Activated CD8-positive, alpha-beta memory T cell treated with anti-CD3 and anti-CD28 coated beads, Interleukin-2, amount 50 U/mL, for 4 hours (primary cell): Measurements from ENCODE around the gene DZIP1.
"Not testable (repeated sequence)": the region's sequence is repeated elsewhere in the genome, so short reads cannot be mapped to it uniquely, and the experiment has no call there.

ENCODE experiments used
- DNase-seq: peaks from one replicate; pipeline ENCODE4 v3.0.0-alpha.2; 2020

DZIP1 gene, protein sequence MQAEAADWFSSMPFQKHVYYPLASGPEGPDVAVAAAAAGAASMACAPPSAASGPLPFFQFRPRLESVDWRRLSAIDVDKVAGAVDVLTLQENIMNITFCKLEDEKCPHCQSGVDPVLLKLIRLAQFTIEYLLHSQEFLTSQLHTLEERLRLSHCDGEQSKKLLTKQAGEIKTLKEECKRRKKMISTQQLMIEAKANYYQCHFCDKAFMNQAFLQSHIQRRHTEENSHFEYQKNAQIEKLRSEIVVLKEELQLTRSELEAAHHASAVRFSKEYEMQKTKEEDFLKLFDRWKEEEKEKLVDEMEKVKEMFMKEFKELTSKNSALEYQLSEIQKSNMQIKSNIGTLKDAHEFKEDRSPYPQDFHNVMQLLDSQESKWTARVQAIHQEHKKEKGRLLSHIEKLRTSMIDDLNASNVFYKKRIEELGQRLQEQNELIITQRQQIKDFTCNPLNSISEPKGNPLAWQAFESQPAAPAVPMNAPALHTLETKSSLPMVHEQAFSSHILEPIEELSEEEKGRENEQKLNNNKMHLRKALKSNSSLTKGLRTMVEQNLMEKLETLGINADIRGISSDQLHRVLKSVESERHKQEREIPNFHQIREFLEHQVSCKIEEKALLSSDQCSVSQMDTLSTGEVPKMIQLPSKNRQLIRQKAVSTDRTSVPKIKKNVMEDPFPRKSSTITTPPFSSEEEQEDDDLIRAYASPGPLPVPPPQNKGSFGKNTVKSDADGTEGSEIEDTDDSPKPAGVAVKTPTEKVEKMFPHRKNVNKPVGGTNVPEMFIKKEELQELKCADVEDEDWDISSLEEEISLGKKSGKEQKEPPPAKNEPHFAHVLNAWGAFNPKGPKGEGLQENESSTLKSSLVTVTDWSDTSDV

DNA sequence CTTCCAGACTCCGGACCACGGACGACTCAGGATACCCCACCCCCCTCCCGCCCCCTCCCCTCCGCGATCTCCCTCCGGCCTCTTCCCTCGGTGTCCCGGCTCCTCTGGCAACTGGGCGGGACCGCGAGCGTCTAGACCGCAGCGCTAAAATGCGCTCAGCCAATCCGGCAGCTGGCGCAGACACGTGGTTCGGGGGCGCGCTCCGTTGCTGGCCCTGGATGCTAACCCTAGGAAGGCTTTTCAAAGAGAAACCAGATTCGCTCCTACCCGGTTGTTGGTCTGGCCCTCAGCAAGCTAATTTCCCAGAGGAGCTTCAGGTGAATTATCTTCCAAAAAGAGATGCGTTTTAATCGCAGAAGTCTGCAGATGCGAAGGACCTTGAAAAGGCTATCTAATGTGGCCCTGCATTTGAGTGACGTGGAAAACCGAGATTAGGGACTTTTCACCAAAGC lies at the start of gene DZIP1:
Gene DZIP1, minus strand, starts transcription at position 106 of the 452 bp plus-strand sequence. CDS start 2,677 bp downstream, outside the sequence.
- no peak for DNase-seq

DNA sequence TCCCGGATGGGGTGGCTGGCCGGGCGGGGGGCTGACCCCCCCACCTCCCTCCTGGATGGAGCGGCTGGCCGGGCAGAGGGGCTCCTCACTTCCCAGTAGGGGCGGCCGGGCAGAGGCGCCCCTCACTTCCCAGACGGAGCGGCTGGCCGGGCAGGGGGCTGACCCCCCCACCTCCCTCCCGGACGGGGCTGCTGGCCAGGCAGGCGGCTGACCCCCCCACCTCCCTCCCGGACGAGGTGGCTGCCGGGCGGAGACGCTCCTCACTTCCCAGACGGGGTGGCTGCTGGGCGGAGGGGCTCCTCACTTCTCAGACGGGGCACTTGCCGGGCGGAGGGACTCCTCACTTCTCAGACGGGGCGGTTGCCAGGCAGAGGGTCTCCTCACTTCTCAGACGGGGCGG lies 46.5 kb upstream of the DZIP1 start:
- not testable (repeated sequence) for DNase-seq

DNA sequence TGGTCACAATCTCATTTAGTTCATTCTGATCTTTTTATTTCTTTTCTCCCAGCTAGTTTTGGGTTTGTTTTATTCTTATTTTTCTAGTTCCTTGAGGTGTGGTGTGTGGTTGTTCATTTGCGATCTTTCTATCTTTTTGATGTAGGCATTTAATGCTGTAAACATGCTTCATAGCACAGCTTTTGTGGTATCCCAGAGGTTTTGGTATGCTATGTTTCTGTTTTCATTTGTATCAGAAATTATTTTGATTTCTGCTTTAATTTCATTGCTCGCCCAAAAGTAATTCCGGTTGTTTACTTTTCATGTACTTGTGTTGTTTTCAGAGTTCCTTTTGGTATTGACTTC lies 45.0 kb upstream of the DZIP1 start:
- no peak for DNase-seq

DNA sequence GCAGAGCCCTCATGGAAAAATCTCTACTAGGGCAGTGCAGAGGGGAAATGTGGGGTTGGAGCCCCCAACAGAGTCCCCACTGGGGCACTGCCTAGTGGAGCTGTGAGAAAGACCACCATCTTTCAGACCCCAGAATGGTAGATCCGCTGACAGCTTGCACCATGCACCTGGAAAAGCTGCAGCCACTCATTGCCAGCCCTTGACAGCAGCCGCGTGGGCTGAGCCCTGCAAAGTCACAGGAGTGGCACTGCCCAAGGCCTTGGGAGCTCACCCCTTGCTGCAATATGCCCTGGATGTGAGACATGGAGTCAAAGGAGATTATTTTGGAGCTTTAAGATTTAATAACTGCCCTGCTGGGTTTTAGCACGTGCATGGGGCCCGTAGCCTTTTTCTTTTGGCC lies 40.5 kb upstream of the DZIP1 start:
- not testable (repeated sequence) for DNase-seq

DNA sequence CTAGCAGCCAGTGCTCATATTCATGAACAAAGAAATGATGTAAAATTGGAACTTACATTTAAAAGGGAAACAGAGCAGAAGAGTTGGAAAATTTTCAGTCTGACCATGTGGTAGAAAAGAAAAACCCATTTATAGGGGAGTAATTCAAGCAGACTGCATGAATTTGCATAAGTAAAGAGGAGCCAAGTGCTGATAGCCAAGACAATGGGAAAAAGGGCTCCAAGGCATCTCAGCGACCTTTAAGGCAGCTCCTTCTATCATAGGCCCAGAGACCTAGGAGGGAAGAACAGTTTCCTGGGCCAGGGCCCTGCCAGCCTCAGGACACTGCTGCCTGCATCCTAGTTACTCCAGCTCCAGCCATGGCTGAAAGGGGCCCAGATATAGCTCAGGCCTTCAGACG lies 39.9 kb upstream of the DZIP1 start:
- DNase-seq: no peak

DNA sequence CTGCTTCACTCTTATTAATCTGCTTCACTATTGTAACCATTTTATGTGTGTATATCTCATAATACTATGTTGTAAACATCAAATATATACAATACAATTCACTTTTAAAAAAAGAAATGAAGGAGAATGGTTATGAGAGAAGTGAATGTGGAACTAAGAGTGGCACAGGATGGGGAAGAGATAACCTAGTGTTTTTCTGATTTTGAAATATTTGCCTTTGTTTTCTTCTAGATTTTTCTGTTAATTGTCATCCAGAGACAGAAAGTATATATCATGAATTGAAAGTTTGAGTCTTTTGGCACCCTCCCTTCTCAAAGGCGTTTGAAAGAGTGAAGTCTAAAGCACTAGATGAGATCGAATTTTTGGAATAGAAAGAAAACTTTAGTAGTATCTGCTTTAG lies 35.2 kb upstream of the DZIP1 start:
- no peak for DNase-seq

DNA sequence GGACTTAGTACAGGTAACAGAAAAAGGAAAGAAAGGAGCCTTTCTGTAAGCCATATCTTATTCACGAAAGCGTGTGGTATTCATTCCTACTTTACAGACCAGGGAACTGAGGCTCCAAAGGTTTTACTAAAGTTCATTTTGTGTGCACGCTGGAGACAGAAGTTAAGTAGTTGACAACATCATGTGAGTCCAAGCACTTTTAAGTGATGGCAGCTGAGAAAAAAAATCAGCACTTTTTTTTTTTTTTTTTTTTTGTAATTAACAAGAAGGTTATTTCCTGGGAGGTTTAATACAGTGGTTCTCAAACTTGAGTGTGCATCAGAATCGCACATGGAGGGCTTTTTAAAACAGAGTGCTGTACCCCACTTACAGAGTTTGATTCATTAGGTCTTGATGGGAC lies 34.5 kb upstream of the DZIP1 start:
- no peak for DNase-seq

DNA sequence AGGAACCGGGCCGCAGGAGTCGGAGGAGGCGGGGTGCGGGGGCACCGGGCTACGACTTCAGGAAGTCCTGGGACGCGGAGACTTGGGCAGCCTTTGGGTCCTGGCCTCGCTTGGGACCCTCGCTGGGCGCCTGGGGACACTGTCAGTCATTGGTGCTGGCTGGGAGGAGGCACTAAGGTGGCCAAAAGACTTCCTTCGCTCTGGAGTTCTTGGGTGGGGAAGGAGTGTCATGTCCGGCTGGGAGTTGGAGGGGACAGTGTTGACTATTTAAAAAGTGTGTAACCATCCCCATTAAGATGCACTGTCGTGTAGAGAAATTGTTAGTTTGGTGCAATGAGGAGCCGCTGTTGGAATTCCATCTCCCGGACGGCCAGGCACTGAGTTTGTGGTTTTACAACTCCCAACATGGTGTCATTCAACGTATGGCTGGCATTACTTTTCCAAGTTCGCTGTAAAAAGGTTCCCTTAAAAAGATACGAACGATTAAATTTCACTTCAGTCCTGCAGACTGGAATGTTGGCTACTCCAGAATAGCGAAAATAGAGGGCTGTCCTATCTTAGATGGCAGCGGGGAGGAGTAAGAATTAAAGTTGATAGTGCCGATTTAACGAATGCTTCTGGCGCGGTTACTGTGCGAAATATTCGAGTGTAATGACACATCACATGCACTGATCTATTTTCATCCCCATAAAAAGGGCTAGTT lies 33.2 kb upstream of the DZIP1 start:
- no peak for DNase-seq

DNA sequence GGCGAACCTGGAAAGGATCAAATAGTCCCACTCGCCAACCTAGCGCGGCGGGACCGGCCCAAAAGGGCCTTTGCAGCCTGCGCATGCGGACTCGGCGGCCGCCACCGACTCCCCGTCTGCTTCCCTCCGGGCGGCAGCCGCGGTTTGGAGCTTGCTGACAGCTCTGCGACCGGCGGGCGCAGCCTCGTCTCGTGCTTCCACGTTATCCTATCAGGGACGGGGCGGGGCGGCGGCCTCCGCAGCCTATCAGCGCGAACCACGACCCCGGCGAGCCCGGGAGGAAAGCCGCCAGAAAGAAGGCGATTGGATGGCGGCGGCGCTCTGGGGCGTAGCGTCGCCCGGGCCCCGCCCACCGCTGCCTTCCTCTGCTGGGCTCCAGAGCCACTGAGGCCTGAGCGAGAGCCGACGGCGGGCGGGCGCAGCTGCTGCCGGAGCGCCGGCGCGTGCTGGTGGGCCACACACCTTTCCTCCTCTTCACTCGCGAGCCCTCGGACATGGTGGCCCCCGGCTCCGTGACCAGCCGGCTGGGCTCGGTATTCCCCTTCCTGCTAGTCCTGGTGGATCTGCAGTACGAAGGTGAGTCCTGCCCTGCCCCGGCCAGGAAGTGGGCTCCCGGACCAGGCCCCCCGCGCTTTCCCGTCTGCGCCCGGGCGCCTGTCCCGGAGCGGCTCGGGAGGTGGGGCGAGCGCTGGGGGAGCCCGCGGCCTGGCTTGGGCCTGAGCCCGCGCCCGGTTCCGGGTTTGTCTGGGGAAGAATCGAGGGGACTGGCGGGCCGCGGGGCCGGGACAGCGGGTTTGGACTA lies 32.5 kb upstream of the DZIP1 start, which contains the start of gene DNAJC3:
Gene DNAJC3, plus strand, starts transcription at position 378 of the 802 bp plus-strand sequence. Its CDS starts 117 bp downstream, at position 495.
- DNase-seq: peak; percentile 99

DNA sequence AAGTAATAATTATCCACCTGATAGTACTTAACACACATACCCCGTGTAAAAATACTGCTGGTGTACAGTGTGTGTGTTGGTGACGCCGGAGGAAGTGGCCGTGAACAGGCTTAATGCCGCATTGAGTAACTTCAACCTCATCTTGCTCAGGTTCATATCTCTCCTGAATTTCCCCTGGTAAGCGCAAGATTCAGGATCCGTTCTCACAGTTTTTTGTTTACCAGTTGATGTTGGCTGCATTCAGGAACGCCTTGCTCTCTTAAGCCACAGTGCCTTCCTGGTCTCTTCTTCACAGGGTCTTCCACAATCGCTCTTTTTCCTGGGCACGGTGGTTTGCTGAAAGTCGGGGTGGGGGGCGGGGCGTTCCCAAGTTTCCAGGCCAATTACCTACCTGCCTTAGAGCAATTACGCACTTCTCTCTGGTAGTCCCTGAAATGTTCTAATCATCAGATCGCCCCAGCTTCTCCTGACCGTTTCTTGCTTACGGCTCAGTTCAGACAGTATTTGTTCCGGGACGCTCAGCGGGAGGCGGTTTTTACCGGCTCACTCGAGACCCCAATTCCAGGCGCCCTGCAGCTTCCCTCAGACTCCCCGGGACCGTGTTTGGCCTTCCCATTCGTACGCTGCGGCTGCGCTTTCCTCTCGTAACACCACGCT lies 31.7 kb upstream of the DZIP1 start:
- DNase-seq: no peak

DNA sequence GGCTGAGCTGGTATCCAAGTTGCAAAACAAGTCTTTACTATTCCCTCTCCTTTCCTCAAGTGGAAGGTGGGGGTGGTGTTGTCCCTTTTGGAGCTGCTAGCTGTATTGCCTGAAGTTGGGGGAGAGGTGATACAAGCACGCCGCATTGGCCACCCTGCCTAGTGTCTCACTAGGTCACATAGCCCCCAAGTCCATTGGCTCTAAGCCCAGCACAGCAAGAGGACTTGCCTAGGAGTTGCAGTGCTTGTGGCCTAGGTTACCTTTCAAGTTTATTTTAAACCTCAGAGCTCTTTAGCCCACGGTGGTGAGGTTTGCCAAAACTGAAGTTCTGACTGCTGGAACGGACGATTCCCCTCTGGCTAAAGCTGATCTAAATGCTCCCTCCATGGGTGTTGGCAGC lies 27.1 kb upstream of the DZIP1 start:
- DNase-seq: no peak

DNA sequence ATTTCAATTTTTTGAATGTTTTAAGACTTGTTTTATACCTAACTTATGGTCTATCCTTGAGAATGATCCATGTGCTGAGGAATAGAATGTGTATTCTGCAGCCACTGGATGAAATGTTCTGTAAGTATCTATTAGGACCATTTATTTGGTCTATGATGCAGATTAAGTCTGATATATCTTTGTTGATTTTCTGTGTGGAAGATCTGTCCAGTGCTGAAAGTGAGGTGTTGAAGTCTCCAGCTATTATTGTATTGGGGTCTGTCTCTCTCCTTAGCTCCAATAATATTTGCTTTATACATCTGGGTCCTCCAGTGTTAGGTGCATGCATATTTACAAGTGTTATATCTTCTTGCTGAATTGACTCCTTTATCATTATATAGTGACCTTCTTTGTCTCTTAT lies 22.7 kb upstream of the DZIP1 start:
- not testable (repeated sequence) for DNase-seq

DNA sequence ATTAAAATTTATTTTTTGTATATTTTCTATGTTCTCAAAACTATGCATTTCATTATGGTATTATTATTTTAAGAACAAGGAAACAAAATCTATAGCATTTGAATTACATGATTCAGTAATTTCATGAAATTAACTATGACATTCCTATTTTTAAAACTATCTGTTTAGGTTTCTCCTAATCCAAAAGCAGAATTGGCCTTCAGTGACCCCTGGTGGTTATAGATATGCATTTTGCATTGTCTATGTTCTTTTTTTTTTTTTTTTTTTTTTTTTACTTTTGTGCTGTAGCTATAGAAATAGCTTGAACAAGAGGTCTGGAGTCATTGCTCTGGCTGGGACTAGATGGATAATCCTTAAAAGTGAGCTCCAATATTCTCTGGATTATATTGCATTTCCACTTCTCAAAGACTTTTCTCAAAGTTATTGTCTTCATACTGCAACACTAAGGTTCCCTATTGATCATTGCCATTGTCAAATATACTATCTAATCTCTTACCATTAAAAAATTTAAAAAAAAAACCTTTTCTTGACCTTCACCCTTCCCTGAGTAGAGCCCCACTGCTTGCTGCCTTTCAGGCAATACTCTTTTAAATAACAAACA lies 16.6 kb upstream of the DZIP1 start:
- no peak for DNase-seq

DNA sequence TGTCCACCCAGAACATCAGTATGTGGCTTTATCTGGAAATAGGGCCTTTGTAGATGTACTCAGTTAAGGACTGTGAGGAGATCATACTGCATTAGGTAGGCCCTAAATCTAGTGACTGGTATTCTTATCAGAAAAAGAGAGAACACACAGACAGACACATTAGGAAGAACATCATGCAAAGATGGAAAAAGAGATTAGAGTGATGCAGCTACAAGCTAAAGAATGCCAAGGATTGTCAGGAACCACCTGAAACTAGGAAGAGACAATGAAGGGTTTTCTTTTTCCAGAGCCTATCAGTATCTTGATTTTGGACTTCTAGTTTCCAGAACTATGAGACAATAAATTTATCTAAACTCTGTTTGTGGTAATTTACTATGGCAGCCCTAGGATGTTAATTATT lies 15.0 kb upstream of the DZIP1 start:
- DNase-seq: no peak

DNA sequence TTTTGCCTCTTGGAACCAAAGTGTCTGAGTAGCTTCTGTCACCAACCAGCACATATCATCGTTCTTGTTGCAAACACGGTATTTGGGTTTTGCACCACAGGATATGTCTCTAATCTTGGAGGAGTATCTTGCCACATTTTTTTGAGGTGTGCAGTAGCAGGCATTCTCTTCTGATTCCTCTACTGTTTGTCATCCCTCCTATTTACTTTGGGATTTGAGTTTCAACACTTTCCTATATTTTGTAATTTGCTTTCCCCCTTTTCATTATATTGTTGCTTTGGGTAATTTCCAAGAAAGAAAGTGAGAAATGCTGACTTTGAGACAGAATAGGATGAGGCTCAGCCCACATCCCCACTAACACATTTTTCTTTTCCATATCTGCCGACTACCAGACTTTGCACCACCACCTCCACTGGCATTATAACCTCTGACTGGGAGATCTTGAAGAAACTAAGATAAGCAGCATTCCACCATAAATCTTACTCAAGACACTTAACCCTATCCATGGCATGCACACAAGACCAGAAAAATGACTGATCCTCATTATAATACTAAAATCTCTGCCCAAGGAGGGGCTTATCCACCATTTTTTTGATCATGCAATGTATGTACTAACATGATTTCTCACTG lies 12.0 kb upstream of the DZIP1 start:
- no peak for DNase-seq

DNA sequence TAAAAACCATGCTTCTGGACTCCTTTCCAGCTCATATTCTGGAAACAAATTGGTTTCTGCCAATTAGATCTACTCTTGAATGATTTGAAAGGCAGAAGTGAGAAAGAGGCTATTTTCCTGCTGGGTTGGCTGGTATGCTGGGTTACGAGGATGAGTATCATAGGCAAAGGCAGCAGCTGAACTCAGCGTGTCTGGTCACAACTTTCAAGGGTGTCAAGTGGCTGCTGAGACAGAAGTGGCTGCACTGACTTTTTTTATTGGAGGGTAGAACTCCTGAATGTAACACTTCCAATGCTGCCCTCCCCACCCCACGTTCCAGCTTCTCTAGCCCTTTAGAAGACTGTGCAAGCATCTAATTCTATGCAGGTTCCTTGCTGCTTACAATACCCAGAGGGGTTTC lies 8.3 kb upstream of the DZIP1 start:
- DNase-seq: no peak

DNA sequence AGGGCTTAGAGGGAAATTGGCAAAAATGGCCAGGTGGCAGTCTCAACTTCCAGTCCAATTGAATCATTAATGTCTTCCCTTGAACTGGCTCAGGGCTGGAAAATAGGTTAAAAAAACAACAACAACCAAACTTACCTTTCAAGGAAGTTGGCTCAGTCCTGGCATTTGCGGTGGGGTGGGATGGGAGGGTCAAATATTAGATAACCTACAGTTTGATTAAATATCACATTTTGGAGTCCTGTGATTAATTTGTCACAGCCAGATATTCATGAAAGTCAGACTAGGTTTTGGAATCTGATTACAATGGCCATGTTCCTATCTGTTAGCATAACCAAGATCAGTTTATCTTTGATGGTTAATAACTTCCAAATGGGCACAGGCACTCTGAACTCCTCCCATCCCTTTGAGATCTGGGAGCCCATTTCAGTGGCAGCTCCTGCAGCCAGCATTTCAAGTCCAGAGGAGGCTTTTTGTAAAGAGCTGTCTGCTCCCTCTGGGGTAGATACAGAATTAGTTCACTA lies 7.8 kb upstream of the DZIP1 start:
- DNase-seq: no peak

DNA sequence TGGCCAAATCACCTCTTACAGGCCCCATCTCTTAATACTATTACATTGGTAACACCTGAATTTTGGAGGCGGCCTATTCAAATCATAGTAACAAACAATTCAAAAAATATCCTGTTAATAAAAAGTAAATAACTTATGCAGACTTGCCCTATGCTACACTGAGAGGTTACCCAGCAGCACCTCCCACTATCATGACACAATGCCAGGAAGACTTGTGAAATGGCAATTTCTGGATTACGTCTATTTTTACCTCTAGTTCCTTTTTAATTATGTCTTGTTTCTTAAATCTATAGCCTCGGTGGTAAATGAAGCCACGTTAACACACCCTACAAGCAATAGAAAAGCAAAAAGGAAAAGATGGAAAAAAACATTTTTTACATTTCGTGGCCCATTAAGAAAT lies 6.2 kb upstream of the DZIP1 start:
- DNase-seq: no peak

DNA sequence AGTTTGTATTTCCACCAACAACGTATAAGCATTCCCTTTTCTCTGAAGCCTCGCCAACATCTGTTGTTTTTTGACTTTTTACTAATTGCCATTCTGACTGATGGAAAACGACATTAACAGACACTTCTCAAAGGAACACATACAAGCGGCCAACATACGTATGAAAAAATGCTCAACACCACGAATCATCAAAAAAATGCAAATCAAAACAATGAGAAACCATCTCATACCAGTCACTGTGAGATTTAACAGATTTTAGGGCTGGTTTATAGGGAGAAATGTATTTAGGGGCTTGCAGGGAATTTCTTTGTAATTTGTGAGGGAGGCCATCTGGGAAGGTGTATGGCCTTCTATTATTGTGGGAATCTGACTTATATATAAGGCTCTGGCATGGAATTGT lies 2.8 kb upstream of the DZIP1 start:
- DNase-seq: no peak

DNA sequence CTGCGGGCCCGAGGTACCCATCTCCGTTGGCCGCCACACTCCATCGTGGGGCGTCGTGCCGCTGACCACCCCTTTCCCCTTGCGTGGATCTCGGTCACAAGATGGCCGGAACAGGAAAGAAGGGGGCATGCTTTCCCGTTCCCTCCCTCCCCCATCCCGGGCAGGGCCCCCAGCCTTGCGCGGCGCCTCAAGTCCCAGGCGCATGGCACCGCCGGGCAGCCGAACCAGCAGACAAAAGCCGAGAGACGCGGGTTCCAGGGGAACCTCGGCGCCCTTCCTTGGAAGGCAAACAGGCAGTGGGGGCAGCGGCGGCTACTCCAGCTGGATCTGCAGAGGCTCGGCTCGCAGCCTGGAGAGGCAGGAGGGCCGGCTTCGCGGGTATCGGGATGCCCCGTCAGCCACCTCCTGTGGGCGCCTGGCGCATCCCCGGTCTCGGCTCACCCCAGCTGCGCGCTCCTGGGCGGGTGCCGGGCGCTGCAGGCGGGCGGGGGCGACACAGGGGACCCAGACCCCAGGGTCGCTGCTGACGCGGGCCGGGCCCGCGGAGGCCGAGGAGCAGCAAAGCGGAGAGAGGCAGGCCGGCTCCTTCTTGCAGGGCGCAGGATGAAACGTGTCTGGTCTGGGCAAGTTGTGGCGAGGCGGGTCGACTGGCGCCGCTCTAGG lies 439 bp downstream of the DZIP1 start:
- DNase-seq: no peak
